Stimulated activated naive CD4-positive, alpha-beta T cell (primary cell): ENCODE results near the gene RTP5.

Source experiments
- DNase-seq, 6 experiments: peaks; one replicate each; lab custom pipeline; 2025; lab: John Stamatoyannopoulos, UW

Gene RTP5

DNA sequence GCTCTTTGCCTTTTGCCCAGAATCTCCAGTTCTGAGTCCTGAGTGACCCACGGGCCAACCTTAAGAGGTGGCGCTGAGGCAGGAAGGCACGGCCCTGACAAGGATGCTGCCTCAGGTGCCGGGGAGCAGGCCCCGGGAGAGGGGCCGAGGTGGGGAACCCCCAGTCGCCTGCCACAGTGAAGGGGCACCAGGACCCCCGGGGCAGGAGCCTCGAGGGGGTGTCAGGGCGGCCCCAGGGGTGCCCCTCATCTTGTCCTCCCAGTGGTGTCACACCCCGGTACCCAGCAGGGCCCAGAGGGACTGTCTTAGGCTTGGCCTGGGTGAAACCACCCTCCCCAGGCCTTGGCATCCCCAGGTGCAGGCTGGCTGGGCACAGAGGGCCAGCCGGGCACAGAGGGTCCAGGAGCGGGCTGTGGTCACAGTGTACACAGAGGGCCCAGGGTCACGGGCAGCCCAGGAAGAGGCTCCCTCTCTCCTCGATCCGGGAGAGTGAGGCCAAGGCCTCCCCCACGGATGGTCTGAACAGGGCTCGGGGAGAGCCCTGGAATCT, 11.9 kb upstream of the RTP5 start:
- DNase-seq: no peak

DNA sequence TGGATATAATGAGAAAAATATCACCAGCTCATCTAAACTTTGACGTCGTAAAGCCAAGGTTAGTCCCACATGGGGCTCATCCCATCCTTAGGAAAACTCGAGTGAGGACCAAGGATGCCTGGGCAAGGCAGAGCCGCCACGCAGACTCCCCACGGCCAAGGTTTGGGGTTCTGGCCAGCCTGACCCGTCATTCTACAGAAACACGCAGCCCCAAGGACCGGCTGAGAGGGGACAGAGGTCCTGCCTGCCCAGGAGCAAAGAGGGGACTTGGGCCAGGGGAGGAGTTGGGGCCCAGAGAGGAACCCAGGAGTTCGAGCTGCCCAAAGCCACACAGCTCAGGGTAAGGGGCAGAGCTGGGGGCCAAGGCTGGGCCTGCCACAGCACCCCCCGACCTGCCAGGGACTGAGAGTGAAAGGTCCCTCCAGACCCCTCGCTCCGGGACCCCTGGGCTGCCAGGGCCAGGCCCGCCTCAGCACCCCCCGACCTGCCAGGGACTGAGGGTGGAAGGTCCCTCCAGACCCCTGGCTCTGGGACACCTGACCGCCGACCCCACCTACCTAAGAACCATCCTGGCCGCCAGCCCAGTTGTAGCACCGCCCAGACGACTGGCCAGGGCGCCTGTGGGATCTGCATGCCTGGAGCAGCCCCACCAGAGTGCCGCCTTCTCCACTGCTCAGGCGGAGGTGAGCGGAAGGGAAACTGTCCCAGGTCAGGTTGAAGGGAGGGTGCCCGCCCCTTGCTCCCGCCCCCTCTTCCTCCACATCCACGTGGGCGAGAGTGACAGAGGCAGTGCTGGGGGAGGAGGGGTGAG, 11.1 kb upstream of the RTP5 start, which contains the start of gene PDCD1:
Gene PDCD1, minus strand, starts transcription at position 689 of the 811 bp plus-strand sequence. Its CDS starts 56 bp downstream, at position 633.
- peak in 3 of 6 experiments; percentile 19 to 44 (median 36) for DNase-seq

DNA sequence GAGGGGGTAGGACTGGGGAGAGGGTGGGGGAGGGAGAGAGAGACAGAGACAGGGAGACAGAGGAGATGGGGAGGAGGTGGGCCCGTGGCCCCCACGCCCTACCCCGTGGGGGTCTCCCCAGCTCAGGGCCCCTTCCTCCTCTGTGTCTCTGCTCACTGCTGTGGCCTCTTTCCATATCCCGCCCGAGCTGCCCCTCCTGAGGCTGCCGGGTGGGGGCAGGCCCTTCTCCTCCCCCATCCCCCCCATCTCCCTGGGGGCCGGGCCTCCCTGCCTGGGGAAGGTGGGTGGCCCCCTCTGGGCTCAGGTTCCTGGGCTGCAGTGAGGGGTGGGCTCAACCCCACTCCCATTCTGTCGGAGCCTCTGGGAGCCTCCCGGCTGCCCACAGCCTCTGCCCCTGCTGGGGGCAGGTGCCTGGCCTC, 10.5 kb upstream of the RTP5 start:
- no peak for DNase-seq

DNA sequence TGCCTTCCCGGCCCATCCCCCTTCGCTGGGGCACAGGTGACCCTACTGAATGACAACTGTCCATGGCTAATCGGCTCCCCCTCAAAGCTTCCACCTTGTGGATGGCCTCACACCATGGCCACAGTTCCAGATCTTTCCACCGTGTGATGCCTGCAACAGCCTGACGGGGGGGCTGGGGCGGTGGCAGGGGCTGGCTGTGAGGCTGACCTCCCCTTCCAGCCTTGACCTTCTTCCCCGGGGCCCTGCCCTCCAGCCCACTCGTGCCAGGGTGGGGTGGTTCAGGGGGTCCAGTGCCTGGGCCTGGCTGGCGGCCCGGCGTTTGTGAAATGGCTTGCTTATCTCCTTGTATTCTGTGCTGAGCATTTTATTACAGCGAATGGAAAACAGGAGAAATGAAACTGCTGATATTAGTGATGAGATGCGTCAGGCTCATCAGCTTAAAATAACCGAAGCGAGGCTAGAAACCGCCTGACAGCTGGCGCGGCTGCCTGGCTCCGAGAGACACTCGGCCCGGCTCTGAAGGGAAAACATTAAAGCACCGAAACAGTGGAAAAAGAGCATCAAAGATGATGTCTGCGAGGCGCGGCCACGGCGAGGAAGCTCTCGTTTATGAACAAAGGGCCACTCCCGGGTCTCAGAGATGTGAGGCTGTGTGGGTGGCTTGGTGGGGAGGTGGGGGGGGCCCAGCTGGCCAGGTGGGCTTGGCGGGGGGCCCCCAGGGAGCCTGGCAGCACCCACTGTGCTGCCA, 9.9 kb upstream of the RTP5 start:
- DNase-seq: peak in 2 of 6 experiments; percentile 15 to 35

DNA sequence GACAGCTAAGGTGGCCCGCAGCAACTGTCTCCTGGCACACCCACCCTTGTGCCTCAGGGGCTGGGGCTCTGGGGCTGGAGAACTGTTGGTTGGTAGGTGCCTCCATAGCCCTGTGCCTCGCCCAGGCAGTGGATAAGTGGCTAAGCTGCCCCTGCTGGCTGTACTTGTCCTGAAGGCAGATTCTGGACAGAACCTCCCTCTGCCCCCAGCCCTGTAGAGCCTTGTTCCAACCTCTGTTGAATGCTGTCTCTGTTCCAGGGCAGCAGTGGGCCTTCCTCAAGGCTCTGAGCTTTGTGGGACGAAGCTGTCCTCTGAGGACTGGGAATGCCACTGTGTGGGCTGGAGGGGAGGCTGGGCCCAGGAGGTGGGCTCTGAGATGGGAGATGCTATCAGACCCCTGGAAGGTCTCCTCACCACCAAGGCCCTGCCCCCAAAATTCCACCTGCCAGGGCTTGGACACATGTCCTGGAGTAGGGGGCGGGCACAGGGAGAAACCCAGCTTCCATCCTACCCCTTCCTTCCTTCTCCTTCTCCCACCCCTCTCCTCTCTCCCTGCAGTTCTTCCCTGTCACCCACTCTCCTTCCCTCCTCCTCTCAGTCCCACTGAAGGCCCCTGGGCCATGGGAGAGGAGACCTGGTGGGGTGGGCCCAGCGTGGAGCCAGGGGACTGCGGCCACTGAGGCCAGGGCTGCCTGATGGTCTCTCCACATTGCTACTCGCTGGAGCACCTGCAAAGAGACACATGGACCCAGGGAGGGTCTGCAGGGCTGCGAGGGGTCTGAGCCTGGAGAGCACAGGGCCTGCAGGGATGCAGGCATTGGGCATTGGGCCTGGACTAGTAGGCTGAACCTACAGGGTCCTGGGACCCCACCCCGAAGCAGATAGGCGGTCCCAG, 9.1 kb upstream of the RTP5 start:
- peak in 1 of 6 experiments; percentile 35 for DNase-seq

DNA sequence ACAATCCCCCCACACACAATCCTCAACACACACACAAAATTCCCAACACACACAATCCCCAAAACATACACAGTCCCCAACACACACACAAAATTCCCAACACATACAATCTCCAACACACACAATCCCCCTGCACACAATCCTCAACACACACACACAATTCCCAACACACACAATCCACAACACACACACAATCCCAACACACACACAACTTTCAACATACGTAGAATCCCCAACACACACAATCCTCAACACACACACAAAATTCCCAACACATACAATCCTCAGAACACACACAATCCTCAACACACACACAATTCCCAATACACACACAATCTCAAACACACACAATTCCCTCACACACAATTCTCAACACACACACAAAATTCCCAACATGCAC, 8.3 kb upstream of the RTP5 start:
- no peak for DNase-seq

DNA sequence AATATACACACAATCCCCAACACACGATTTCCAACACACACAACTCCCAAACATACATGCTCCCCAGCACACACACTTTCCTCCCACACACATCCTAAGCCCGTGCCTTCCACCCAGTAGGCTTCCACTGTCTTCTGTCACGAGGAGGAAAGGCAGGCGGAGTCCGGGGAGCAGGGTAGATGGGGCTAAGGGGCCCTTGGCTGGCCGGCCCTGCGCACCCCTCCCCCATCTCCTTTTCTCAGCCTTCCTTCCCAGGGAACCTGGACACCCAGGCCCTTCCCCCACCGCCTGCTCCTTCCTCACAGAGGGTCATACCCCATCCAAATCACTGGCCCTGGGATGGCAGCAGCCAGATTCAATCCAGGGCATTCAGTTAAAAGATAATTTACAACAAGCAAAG, 7.4 kb upstream of the RTP5 start:
- no peak for DNase-seq

DNA sequence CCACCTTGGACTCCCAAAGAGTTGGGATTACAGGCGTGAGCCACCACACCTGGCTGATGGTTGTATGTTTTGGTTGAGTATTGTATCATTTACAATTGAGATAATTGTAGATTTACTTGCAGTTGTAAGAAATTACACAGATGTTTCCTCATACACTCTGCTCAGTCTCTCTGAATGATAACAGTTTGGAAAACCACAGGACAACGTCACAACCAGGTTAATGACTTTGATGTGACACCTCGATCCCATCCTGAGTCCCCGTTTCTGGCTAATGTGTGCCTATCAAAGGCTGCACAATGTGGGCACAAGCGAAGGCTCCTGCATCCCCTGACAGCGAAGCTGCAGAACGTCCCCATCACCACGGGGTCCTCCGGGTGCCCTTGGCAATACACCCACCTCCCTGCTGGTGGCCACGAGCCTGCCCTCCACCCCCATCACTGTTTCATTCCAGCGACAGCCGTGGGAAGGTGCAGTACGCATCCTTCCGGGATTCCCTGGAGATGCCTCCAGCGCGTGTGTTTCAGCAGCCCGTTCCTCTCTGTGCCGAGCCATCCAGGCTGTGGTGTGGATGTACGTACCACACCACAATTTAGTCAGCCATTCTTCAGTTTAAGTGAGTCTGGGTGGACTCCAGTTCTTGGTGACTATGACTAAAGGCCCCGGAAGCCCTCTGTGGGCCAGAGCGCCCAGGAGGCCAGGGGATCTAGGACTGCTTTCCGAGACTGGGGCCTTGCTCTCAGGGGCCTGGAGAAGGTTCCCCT, 6.6 kb upstream of the RTP5 start:
- no peak for DNase-seq

DNA sequence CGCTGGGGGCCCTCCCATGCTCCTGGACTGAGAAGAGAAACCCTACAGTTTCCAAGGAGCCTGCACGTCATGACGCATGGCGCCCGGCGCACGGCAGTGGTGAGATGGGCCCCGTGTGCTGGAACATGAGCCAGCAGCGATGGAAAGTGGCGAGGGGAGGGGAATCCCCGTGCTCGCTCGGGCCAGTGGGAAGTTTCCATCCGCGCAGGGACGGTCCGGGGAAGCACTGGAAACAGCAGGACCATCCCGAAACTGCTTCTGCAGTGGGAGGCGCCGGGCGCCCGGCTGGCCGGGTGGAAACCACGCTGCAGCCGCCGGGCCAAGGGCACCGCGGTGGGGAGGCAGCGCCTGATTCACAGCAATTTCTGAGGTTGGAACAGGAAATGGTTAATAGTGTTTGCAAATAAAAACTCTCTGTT, 6.0 kb upstream of the RTP5 start:
- no peak for DNase-seq

DNA sequence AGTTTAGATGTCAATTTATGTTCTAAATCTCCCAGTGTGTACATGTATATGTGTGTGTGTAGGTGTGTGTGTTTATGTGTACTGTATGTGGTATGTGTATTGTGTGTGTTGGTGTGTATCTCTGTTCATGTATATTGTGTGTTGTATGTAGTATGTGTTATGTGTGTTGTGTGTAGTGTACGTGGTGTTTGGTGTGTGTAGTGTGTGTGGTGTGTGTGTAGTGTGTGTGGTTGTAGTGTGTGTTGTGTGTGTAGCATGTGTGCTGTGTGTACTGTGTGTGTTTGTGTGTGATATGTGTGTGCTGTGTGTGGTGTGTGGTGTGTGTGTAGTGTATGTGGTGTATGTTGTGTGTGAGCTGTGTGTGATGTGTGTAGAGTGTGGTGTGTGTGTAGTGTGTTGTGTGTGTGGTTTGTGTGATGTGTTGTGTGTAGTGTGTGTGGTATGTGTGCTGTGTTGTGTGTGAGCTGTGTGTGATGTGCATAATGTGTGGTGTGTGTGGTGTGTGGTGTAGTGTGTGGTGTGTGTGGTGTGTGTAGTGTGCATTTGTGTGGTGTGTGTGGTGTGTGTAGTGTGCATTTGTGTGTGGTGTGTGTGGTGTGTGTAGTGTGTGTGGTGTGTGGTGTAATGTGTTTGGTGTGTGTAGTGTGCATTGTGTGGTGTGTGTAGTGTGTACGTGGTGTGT, 5.2 kb upstream of the RTP5 start:
- no peak for DNase-seq

DNA sequence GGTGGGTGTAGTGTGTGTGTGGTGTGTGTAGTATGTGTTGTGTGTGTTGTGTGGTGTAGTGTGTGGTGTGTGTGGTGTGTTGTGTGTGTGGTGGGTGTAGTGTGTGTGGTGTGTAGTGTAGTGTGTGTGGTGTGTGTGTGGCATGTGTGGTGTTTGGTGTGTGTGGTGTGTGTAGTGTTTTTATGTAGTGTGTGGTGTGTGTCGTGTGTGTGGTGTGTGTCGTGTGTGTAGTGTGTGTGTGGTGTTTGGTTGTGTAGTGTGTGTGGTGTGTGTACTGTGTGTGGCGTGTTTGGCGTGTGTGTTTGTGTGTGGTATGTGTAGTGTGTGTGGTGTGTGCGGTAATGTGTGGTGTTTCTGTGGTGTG, 4.7 kb upstream of the RTP5 start:
- no peak for DNase-seq

DNA sequence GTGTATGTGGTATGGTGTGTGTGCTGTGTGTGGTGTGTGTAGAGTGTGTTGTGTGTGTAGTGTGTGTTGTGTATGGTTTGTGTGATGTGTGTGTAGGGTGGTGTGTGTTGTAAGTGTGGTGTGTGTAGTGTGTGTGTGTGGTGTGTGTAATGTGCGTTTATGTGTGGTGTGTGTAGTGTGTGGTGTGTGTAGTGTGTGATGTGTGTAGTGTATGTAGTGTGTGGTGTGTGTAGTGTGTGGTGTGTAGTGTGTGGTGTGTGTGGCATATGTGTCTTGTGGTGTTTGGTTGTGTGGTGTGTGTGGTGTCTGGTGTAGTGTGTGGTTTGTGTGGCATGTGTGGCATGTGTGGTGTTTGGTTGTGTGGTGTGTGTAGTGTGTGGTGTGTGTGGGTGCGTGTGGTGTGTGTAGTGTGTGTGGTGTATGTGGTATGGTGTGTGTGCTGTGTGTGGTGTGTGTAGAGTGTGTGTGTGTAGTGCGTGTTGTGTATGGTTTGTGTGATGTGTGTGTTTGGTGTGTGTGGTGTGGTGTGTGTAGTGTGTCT, 4.0 kb upstream of the RTP5 start:
- DNase-seq: no peak

DNA sequence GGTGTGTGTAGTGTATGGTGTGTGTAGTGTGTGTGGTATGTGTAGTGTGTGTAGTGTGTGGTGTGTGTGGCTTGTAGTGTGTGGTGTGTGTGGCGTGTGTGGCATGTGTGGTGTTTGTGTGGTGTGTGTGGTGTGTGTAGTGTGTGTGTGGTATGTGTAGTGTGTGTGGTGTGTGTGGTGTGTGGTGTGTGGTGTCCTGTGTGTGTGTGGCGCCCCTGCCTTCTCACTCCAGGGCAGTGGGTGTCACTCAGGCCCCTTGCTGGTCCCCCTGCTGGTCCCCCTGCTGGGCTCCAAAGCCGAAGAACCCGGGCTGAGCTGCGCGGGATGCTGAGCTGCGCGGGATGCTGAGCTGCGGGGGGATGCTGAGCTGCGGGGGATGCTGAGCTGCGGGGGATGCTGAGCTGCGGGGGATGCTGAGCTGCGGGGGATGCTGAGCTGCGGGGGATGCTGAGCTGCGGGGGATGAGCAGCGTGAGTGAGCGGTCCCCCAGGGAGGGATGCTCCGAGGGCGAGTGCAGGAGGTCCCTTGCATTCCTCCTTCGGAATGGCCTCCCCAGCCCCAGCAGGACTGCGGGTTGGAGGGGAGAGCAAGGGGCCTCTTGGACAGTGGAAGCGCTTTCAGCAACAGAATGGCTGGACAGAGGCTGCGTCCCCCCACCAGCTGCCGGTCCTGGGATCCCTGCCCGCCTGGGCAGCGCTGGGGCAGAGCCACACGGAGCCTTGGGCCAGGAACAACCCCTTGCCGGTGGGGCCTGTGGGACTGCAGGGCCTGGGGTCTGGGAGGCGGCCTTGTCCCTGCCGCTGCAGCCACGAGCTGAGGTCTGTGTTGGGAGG, 3.4 kb upstream of the RTP5 start:
- no peak for DNase-seq

DNA sequence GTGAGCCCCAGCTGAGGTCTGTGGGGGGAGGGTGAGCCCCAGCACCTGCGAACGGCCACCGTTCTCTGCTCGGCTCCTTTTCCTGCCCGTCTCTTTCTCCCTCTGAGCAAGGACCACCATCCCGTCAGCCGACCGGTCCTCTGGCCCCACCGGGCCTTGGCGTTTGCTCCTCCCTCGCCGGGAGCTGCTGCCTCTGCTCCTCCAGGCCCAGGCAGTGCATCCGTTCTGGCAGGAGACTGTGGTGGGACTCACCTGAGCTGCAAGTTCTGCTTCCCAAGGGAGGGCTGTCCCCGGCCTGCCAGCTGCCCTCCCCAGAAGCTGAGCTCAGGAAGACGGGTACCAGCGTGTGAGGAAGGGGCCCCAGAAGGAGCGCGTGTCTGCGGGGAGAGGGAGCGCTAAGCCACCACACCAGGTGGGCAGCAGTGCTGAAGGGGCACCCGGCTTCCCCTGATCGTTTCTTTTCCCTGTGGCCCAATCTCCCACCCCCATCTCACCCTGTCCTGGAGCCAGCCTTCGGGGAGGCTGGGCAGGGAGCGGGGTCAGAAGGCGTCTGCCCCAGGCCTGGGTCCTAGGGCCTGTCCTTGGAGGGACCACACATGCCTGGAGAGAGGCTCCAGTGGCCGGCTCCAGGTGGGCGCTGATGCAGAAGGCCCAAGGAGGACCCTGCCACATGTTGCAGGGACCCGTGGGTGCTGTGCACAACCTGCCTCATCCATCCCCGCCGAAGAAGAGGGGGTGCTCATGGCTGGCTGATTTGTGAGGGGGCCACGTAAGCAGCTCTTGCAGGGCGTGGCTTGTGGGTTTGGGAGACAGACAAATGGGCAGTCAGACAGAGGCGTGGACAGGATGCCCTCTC, 2.5 kb upstream of the RTP5 start:
- no peak for DNase-seq

DNA sequence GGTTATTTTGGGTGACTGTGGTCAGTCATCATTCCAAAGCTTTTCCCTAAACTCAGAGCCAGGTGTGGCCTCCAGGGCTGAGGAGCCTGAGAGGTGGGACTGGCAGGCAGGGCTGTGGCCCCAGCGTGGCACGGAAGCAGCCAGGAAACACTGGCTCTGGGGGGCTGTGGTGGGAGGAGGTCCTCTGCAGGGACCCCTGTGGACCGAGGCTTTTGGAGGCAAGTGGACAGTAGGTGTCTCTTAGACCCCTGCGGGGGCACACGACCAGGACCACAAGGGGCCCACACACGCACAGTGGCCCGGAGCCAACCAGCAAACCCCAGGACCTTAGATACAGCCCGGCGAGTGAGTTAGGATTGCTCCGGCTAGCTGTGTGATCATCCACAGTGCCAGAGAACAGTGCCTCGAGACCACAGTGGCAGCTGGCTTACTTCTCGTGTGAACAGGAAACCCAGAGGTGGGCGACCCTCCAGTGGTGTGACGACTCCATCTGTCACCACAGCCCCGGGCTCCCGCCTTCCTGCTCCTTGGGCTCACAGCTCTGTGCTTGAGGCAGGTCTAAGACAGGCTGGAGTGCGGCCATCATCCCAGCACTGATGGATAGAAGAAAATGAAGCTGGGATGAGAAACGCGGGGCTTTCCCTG, 1.6 kb upstream of the RTP5 start:
- DNase-seq: peak in 3 of 6 experiments; percentile 18 to 55 (median 37)

DNA sequence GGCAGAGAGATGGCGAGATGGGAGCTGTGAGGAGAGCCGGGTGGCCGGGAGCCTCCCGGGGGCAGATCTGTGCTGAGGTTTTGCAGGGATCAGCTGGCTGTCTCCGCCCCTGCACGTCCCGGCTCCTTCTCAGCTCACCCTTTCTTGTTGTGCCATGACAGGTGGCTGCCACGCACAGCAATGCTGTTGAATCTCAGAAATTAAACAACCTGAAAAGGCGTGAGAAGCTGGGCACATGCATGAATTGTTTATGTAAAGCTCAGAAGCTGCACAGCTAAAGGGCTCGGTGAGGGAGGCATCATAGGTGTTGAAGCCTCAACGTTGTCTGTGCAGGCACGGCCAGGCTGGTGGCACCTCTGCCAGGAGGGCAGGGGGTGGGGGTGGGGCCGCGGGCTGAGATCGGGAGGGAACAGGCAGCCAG, 858 bp upstream of the RTP5 start:
- DNase-seq: no peak

DNA sequence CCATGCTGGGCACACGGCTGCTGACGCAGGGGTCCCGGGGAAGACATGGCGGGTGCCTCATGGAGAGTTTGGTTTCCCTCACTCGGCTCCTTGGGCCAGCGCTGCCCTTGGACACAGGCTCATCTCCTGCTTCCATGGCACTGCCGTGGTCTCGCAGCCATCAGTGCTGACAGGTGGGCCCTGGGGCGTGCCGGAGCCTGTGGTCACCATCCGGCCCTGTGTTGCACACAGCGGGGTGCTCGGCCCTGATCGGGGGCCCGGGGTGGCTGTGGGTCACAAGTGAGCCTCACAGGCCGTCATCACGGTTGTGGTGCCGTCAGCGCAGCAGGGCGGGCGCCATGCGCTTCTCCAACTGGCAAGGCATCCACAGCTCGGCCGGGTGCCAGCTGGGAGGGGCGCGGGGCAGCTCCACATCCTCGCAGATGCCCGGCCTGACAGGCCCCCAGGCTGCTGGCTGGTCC, 582 bp downstream of the RTP5 start:
- DNase-seq: no peak
